SK-N-SH (cell line): Measurements from ENCODE around the gene COX14.

Experiments used
- CTCF ChIP-seq: fragments of 200-600 bp; sonication (generic); IDR thresholded peaks from 2 replicates; pipeline ENCODE4 v1.6.1; 2017; ENCODE audit warnings: antibody characterized with exemption, mild to moderate bottlenecking, moderate library complexity
- GABPA ChIP-seq: IDR thresholded peaks from 2 replicates; pipeline ENCODE4 v1.4.0; 2012; ENCODE audit warnings: low read depth, mild to moderate bottlenecking
- NFIC ChIP-seq: IDR thresholded peaks from 2 replicates; pipeline ENCODE4 v1.4.0; 2012; ENCODE audit warnings: borderline replicate concordance
- NRF1 ChIP-seq: IDR thresholded peaks from 2 replicates; pipeline ENCODE4 v1.6.1; 2012; ENCODE audit warnings: low read depth, mild to moderate bottlenecking, low read length
- SMC3 ChIP-seq: IDR thresholded peaks from 2 replicates; pipeline ENCODE4 v1.6.1; 2012; ENCODE audit warnings: low read depth, low read length, improper control_type of control experiment

- TF ChIP-seq NRF1 (no peak), CTCF (no peak), GABPA (no peak), NFIC (no peak), SMC3 (no peak)
These were observed 33.4 kb downstream of the COX14 start for GRCh38 chr12:50145439-50145838.
